ENCODE measurements around the gene POLR3GL. TPM values are rescaled to one million over a fixed set of nuclear protein-coding genes. Genes with fewer than 3 reads are reported as not detected.
"Not testable (repeated sequence)": the region's sequence is repeated elsewhere in the genome, so short reads cannot be mapped to it uniquely, and the experiment has no call there.

The POLR3GL gene
- total RNA-seq, 1 donor from 2014 or later: 45.6 TPM

DNA sequence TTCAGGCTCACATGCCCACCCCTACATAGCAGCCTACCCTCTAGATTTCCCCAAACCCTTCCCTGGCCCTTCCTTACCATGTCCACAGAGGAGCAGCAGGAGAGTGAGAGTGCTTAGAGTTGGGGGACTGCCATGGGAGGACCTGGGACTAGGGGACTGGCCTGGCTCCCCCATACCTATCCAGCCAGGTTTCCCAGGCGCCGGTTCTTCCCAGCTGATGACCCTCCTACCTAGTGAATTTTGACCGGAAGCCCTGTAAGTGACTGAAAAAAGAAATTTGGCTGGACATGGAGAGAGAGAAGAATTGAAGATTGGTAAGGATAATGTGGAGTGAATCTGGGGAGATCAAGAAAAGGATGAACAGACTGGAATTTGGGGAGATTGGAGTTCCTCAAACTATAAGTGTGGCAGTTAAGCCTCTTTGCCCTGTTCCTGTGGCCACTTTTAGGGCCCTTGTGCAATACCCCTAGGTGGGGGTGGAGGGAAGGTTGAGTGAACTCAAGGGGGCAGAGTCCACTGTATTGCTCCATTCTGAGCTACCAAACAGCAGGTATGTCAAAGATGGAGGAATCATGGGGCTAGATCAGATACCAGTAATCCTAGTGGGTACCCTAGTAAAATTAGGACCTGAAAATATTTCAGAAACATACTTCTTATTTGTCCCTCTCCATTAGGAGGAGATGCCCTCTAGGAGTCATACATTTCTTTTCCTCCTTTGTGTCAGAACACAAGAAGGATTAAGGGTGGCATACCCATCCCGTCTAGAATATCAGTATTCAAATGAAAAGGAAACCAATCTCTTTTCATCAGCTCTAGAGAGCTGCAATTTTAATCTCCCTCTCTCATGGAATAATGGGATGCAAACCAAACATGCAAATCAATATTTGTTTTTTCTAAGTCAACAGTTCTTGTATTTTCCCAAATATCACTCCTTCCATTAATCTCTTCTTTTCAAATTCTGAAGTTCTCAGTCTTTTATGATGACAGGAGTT is 55.9 kb downstream of the POLR3GL start:
- H3K36me3 ChIP-seq: no peaks in the 10 kb centered on the region
- H3K4me1 ChIP-seq: peaks cover 22% of the 10 kb centered on the region
- peaks cover 28% of the 10 kb centered on the region for H3K27me3 ChIP-seq (ENCODE audit: low read depth)
- no peak for DNase-seq
- intact Hi-C loops (cut with micrococcal nuclease): no loop called here
- H3K27ac ChIP-seq (replicated peaks): peak overlapping the region; percentile 85
- no peaks in the 10 kb centered on the region for H3K9me3 ChIP-seq (replicated peaks)
- H3K4me3 ChIP-seq: peak overlapping the region; percentile 61
- TF ChIP-seq, protein P1, sequence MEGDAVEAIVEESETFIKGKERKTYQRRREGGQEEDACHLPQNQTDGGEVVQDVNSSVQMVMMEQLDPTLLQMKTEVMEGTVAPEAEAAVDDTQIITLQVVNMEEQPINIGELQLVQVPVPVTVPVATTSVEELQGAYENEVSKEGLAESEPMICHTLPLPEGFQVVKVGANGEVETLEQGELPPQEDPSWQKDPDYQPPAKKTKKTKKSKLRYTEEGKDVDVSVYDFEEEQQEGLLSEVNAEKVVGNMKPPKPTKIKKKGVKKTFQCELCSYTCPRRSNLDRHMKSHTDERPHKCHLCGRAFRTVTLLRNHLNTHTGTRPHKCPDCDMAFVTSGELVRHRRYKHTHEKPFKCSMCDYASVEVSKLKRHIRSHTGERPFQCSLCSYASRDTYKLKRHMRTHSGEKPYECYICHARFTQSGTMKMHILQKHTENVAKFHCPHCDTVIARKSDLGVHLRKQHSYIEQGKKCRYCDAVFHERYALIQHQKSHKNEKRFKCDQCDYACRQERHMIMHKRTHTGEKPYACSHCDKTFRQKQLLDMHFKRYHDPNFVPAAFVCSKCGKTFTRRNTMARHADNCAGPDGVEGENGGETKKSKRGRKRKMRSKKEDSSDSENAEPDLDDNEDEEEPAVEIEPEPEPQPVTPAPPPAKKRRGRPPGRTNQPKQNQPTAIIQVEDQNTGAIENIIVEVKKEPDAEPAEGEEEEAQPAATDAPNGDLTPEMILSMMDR (IDR thresholded peaks at IDR 0.05; ENCODE audit: borderline replicate concordance): no peak

DNA sequence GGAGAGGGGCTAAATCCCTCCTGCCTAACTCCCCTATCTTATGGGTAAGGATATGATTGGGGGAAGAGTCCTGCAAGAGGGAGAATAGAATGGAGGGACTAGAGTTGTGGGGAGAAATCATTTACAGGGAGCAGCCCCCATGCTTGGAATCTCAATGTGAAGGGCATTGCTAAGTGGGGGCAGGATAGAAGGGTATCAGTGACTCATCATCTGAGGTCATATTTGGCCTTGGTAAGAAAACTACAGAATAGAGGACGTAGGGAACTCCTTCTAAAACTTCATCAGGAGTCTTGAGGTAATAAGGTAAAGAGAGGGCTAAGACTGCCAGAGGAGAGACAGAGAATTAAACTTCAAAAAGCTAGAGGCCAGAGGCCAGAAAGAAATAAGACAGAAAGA is 56.6 kb downstream of the POLR3GL start:
- no peaks in the 10 kb centered on the region for H3K9me3 ChIP-seq (replicated peaks)
- H3K27me3 ChIP-seq (ENCODE audit: low read depth): peaks cover 28% of the 10 kb centered on the region
- H3K4me3 ChIP-seq: peak overlapping the region; percentile 61
- peak overlapping the region; percentile 85 for H3K27ac ChIP-seq (replicated peaks)
- no peak for DNase-seq
- intact Hi-C loops (cut with micrococcal nuclease): no loop called here
- TF ChIP-seq, protein P1 (IDR thresholded peaks at IDR 0.05; ENCODE audit: borderline replicate concordance): no peak
- no peaks in the 10 kb centered on the region for H3K36me3 ChIP-seq
- H3K4me1 ChIP-seq: peaks cover 22% of the 10 kb centered on the region

DNA sequence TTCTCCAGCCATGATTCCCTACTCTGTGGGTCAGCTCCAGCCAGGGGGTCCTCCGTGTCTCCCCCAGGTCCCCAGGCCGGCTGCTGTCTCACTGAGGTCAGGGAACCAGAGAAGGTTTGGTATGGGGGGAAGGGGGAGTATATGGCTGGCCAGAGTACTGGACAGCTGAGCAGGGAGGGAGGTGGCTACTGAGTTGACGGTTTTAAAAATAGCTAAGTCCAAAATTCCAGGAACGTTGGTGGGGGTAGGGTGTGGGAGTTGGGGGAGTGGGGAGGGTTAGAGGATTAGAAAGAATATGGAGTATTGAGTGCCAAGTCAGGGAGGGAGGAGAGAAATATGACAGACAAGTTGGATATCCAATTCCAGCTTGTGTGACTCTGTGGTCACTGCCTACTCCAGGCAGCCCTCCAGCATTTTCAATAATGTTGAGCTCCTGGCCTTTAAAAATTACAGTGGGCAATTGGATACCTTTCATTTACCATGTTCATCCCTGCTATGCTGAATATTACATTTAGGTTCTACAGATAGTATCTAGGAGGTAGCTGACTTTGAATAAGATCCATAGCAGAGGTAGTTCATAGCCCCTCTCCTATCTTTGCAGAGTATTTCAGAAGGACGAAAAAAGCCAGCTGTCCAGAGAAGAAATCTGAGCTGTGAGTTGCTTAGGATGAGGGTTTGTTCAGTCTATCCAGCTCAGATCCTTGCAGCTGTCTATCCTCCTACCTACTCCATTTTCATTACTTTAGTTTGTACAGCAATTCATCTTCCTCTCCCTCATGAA is 57.3 kb downstream of the POLR3GL start, which contains the start of gene HJV:
HJV (minus strand) TSS at position 114 of the 781 bp plus-strand sequence. CDS start 1,504 bp downstream, outside the sequence.
- peaks cover 28% of the 10 kb centered on the region for H3K27me3 ChIP-seq (ENCODE audit: low read depth)
- TF ChIP-seq, protein P1 (IDR thresholded peaks at IDR 0.05; ENCODE audit: borderline replicate concordance): no peak
- H3K27ac ChIP-seq (replicated peaks): peak within 1 kb of the TSS; percentile 85
- peak within 1 kb of the TSS; percentile 61 for H3K4me3 ChIP-seq
- peaks cover 22% of the 10 kb centered on the region for H3K4me1 ChIP-seq
- DNase-seq: no peak
- H3K9me3 ChIP-seq (replicated peaks): no peaks in the 10 kb centered on the region
- intact Hi-C loops (cut with micrococcal nuclease): no loop called here
- no peaks in the 10 kb centered on the region for H3K36me3 ChIP-seq

DNA sequence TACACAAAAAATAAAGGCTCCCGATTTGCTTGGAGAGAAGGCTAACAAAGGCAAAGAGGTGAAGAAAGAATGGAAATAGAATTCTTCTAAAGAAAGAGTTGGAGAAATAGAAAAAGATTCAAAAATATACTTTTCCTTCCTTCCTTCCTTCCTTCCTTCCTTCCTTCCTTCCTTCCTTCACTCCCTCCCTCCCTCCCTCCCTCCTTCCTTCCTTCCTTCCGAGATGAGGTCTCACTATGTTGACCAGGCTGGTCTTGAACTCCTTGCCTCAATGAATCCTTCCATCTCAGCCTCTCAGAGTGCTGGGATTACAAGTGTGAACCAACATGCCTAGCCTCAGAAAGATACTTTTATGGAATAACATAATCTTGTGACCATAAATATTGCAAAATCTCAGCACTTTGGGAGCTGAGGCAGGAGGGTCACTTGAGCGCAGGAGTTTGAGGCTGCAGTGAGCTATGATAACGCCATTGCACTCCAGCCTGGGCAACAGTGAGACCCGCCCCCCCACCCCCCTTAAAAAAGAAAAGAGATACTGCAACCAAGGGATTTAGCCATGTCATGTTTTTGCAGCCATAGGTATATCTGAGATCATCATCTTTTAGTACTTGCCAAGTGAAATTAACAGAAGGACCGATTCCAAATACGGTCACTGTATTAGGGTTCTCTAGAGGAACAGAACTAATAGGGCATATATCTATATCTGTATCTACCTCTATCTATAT is 58.1 kb downstream of the POLR3GL start:
- H3K27ac ChIP-seq (replicated peaks): peak overlapping the region; percentile 85
- no peak overlapping the region for H3K4me3 ChIP-seq
- H3K4me1 ChIP-seq: peaks cover 22% of the 10 kb centered on the region
- no peak for DNase-seq
- H3K9me3 ChIP-seq (replicated peaks): no peaks in the 10 kb centered on the region
- no peaks in the 10 kb centered on the region for H3K36me3 ChIP-seq
- intact Hi-C loops (cut with micrococcal nuclease): no loop called here
- H3K27me3 ChIP-seq (ENCODE audit: low read depth): peaks cover 28% of the 10 kb centered on the region
- TF ChIP-seq, protein P1 (IDR thresholded peaks at IDR 0.05; ENCODE audit: borderline replicate concordance): no peak

DNA sequence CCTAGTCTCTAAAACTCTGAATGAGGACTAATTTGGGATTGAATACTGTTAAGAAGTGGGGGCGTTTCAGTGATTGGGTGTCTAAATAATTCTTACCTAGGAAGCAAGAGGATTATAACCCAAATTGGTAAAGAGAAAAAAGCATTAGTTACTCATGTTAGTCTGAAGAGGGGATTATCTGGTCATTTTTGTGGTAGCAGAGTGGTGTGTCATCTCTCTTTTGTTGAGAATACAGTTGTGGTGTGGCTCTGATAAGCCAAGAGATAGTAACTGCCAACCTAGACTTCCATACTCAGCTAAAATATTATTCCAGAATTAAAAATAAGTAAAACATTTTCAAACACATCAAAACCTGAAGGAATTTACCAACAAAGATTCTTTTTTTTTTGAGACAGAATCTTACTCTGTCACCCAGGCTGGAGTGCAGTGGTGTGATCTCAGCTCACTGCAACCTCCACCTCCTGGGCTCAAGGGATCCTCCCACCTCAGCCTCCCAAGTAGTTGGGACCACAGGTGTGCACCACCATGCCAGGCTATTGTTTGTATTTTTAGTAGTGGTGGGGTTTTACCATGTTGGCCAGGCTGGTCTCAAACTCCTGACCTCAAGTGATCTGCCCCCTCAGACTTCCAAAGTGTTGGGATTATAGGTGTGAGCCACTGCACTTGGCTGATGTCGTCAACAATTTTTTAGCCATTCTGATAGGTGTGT is 61.5 kb downstream of the POLR3GL start:
- H3K27ac ChIP-seq (replicated peaks); intact Hi-C loops (cut with micrococcal nuclease); H3K36me3 ChIP-seq; H3K4me3 ChIP-seq; H3K27me3 ChIP-seq (ENCODE audit: low read depth); H3K9me3 ChIP-seq (replicated peaks); DNase-seq: not testable (repeated sequence)
- peaks cover 14% of the 10 kb centered on the region for H3K4me1 ChIP-seq

DNA sequence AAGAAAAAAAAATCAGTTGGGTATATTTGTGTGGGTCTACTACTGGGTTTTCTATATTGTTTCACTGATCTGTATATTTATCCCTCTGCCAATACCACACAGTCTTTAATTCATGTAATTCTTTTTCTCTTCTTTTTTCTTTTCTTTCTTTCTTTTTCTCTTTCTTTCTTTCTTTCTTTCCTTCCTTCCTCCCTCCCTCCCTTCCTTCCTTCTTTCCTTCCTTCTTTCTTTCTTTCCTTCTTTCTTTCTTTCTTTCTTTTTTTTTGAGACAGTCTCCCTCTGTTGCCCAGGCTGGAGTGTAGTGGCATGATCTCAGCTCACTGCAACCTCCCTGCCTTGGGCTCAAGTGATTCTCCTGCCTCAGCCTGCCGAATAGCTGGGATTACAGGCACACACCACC is 62.2 kb downstream of the POLR3GL start:
- H3K27ac ChIP-seq (replicated peaks); H3K36me3 ChIP-seq; H3K4me3 ChIP-seq; H3K9me3 ChIP-seq (replicated peaks); intact Hi-C loops (cut with micrococcal nuclease); H3K27me3 ChIP-seq (ENCODE audit: low read depth); DNase-seq: not testable (repeated sequence)
- peaks cover 14% of the 10 kb centered on the region for H3K4me1 ChIP-seq
